GM21737 (cell line): Measurements from ENCODE around the gene MYMX.
"Not testable (repeated sequence)": the region's sequence is repeated elsewhere in the genome, so short reads cannot be mapped to it uniquely, and the experiment has no call there.

ENCODE experiments used
- ATAC-seq: cut with Tn5 transposase; IDR thresholded peaks from one replicate; pipeline ENCODE4 v1.9.1; 2021; ENCODE audit warnings: mild to moderate bottlenecking, moderate library complexity; ENCODE audit not compliant: unreplicated experiment

Gene MYMX

GRCh38 chr6:44185953-44186634, 30.6 kb upstream of the MYMX start:
- no peak for ATAC-seq

- no peak for ATAC-seq
Measured at GRCh38 chr6:44186635-44187025, 30.1 kb upstream of the MYMX start.

GRCh38 chr6:44188819-44189218, 27.9 kb upstream of the MYMX start:
- no peak for ATAC-seq

DNA sequence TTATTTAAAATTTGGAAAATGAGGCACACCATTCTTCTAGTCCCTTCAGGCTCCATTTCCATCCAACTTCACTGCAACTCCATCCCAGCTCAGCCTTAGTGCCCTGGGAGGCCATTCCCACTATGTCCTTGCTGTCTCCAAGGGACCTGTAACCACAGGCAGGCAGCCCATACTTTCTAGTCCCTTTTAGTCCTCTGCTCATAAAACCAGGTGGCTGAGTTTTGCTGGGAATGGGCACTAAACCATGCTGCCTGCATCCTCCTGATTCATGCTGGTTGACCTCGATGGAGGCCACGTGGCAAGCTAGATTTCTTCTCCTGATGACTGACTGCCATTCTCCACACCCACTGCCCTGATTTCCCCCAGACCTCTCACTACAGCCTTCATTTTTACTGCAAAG, 27.5 kb upstream of the MYMX start:
- no peak for ATAC-seq

GRCh38 chr6:44190715-44191114, 26.0 kb upstream of the MYMX start:
- no peak for ATAC-seq

DNA sequence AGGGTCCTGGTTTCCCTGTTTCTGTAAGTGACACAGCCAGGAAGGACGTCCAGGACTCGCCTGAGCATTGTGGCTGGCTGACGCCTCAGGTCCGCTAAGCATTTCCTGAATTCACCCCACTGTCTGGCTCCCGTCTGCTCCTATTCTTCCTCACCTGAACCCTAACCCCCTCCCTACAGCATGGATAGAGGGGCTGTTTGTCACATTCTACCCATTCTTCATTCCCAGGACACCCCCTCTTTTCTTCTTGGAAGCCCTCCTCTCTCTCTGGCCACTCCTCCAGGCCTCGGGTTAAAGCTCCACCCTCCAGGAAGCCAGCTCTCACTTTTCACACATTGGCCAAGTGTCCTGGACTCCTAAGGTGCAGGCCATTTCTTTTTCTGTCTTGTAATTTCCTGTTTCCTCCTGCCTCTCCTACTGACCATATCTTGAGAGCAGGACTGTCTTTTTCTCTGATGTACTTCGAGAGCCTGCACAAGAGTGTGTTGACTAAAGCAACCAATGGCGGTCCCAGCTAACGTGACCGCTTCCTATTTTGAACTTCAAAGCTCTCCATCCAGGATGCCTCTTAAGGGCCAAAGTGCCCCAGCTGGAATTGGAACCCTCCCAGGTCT, 24.2 kb upstream of the MYMX start:
- no peak for ATAC-seq

GRCh38 chr6:44193307-44193910, 23.3 kb upstream of the MYMX start:
- no peak for ATAC-seq

- ATAC-seq: no peak
Measured at GRCh38 chr6:44194326-44194725, 22.4 kb upstream of the MYMX start.

DNA sequence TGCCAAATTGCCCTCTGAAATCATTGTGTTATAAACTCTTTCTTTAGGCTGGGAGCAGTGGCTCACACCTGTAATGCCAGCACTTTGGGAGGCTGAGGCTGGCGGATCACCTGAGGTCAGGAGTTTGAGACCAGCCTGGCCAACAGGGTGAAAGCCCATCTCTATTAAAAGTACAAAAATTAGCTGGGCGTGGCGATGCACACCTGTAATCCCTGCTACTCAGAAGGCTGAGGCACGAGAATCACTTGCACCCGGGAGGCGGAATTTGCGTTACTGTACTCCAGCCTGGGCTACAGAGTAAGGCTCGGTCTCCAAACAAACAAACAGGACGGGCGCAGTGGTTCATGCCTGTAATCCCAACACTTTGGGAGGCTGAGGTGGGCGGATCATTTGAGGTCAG, 20.4 kb upstream of the MYMX start:
- not testable (repeated sequence) for ATAC-seq

- ATAC-seq: no peak
Measured at GRCh38 chr6:44198684-44199083, 18.0 kb upstream of the MYMX start.

- ATAC-seq: no peak
Measured at GRCh38 chr6:44199883-44200282, 16.8 kb upstream of the MYMX start.

DNA sequence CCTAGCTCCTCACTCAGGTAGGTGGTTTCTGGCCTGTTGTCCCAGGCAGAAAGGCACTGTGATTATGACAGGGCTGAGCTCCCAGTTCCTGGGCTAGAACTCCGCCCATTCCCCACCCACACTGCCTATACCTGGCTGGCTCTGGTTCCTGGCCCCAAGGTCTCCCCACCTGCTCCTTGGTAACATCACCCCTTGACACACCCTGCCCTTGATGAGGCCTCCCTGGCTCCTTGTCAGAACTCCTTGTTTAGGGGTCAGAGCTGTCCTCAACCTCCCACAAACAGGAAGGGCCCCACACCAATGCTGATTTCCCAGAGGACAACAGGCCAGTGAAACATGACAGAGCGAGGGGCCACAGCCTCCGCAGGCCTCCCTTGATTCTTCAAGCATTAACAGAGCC, 15.5 kb upstream of the MYMX start:
- no peak for ATAC-seq

DNA sequence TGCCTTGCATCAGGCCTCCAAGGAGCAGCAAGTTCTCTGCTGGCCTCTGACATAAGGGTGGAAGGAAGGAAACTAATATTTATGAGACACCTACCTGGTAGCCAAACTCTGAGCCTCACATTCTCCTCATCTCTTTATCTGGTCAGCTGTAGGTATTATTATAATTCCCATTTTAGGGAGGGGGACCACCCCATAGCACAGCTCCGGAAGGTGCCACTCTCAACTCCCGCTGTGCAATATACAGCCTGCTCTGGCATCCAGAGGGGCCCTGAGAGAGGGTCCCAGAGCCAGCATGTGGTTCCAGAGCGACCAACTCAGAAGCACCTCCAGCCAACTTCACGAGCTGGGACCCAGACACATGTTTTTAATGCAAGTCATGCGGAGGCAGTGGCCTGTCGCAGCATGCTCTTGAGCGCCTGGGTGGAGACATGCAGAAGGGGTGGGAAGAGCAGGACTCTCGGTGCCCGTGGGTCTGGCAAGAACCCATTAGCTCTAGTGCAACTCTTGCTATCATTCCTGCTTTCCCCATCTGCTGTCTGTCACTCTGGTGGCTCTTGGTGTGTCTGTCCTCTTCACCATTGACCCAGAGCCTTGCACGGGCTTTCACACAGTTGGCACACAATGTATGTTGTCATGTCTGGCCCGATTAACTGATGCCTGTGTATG, 15.0 kb upstream of the MYMX start:
- no peak for ATAC-seq

GRCh38 chr6:44202332-44202971, 14.3 kb upstream of the MYMX start:
- ATAC-seq: no peak

DNA sequence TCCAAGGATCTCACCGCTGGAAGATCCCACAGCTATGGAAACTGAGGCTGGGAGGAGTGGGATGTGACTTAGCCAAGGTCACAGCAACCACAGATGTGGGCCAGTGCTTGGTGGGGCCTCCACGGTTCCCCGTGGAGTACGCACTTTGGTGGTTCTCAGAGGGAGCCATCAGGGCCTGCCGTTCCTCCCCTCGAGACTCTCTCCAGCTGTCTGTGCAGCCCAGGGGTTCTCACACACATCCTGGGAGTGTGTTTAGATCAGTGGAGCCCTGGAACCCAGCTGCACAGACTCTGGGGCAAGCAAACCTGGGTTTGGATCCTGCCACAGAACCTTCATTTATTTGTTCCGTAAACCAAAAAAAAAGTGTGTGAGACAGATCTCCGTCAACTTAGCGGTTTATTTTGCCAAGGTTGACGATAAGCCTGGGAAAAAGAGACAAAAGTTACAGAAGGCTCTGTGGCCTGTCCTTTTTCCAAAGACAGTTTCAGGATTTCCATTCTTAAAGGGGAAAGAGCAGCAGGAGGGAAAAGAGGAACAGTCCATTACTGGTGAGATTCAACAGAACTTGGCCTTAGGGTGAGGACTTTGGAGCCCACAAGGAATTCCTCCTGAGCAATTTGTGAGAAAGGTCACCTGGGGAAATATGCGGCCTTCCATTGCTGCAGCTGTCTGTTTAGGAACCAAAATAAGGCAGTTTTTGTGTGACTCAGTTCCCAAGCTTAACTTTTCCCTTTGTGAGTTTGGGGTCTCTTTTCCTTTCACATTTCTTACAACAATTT, 13.6 kb upstream of the MYMX start:
- ATAC-seq: no peak

- no peak for ATAC-seq
Measured at GRCh38 chr6:44203955-44204354, 12.8 kb upstream of the MYMX start.

- no peak for ATAC-seq
Measured at GRCh38 chr6:44207966-44208365, 8.8 kb upstream of the MYMX start.

- ATAC-seq: no peak
Measured at GRCh38 chr6:44211284-44211683, 5.4 kb upstream of the MYMX start.

- ATAC-seq: no peak
Measured at GRCh38 chr6:44214307-44214706, 2.4 kb upstream of the MYMX start.

DNA sequence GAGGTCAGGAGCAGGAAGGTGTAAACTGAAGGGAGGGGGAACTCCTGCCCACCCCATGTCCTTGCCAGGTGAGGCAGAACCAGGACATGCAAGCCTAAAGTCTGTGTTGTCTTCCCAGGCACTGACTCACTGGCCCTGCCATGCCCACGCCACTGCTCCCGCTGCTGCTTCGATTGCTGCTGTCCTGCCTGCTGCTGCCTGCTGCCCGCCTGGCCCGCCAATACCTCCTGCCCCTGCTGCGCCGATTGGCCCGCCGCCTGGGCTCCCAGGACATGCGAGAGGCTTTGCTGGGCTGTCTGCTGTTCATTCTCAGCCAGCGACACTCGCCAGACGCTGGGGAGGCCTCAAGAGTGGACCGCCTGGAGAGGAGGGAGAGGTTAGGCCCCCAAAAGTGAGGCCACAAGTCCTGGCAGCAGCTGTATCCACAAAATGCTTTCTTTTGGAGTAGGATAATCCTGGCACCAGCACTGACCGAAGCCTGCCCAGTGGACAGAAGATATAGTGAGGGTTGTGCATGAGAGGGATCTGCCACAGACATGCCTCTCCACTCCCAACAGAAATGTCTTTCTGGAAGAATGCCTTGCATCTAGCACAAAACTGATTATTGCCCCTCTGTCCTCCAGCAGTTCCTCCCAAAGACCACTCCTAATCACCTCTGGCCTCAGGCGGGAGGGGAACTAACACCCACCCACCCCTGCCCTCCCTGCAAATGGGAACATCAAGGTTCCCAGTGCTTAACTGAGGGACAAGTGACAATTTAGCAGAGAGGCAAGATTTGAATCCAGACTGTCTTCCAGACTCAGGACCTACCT, 812 bp downstream of the MYMX start:
- ATAC-seq: no peak
